B cell (primary cell): ENCODE measurements around the gene PVR. TPM values are rescaled to one million over a fixed set of nuclear protein-coding genes. Genes with fewer than 3 reads are reported as not detected.
A peak's percentile ranks its signal among the peaks of the same experiment; 100 is the strongest.

Experiments
- ATAC-seq: fragments of 200-7000 bp; cut with Tn5 transposase; one replicate; pipeline ENCODE4 v1.10.0; 2021; ENCODE audit warnings: low read depth, mild to moderate bottlenecking, moderate number of reproducible peaks, moderate library complexity
- CTCF ChIA-PET: fragments of 350-600 bp; sonication (Branson Sonifier 250); formaldehyde crosslinking; loops from one replicate; lab custom pipeline; 2021; ENCODE audit warnings: antibody characterized with exemption, inconsistent platforms; lab: Charles Lee
- POLR2A ChIA-PET: fragments of 350-600 bp; sonication (Branson Sonifier 250); formaldehyde crosslinking; loops from one replicate; lab custom pipeline; 2021; ENCODE audit warnings: antibody characterized with exemption; lab: Charles Lee
- DNase-seq: peaks from one replicate; pipeline ENCODE4 v3.0.0; 2013
- H2AFZ ChIP-seq: 2 replicates; pipeline ENCODE4 v1.6.1; 2012; ENCODE audit warnings: mild to moderate bottlenecking, low read depth, low read length; ENCODE audit not compliant: insufficient read depth, poor library complexity, severe bottlenecking
- H3K27ac ChIP-seq, 2 donors: 1 replicate in 1 of 2; 2 replicates in 1 of 2; pipeline ENCODE4 v1.5.1; 2012 to 2013; ENCODE audit warnings: low read length in 2 of 2, mild to moderate bottlenecking in 2 of 2, moderate library complexity in 1 of 2
- H3K27me3 ChIP-seq, 4 experiments: fragments of 200-600 bp in 1 of 4; sonication (generic) in 1 of 4; replicated peaks in 1 of 4; 1 replicate in 2 of 4; 2 replicates in 2 of 4; pipeline versions ENCODE4 v1.6.1 to v1.7.0; 2013 to 2016; ENCODE audit warnings: low read length in 3 of 4, mild to moderate bottlenecking in 2 of 4, mixed read lengths in 1 of 4, moderate library complexity in 1 of 4; ENCODE audit not compliant: insufficient read depth in 4 of 4, control insufficient read depth in 3 of 4; ENCODE audit errors: control extremely low read depth in 1 of 4
- H3K36me3 ChIP-seq, 2 experiments: replicated peaks in 1 of 2; 1 replicate in 1 of 2; 2 replicates in 1 of 2; pipeline versions ENCODE4 v1.6.1 to v1.7.1; 2013; ENCODE audit warnings: low read length in 1 of 2; ENCODE audit not compliant: insufficient read depth in 2 of 2, control insufficient read depth in 1 of 2; ENCODE audit errors: control extremely low read depth in 1 of 2, extremely low read depth in 1 of 2
- H3K4me1 ChIP-seq, 2 donors: fragments of 200-600 bp in 1 of 2; sonication (generic) in 1 of 2; 1 replicate in 1 of 2; 2 replicates in 1 of 2; pipeline versions ENCODE4 v1.5.1 to v1.6.1; 2013 to 2017; ENCODE audit warnings: low read length in 2 of 2; ENCODE audit not compliant: control insufficient read depth in 2 of 2, insufficient read depth in 2 of 2
- H3K4me2 ChIP-seq: replicated peaks from 2 replicates; pipeline ENCODE3; 2012; ENCODE audit warnings: mild to moderate bottlenecking, low read depth, low read length; ENCODE audit not compliant: poor library complexity, severe bottlenecking
- H3K4me3 ChIP-seq, 5 experiments: fragments of 200-600 bp in 1 of 5; sonication (generic) in 1 of 5; 1 replicate in 3 of 5; 2 replicates in 2 of 5; pipeline versions ENCODE4 v1.5.1 to v1.7.0; 2011 to 2016; ENCODE audit warnings: low read length in 4 of 5, mild to moderate bottlenecking in 4 of 5, low read depth in 2 of 5, control low read depth in 1 of 5, moderate library complexity in 1 of 5; ENCODE audit not compliant: insufficient read depth in 1 of 5; ENCODE audit errors: control extremely low read depth in 1 of 5, extremely low read depth in 1 of 5
- H3K79me2 ChIP-seq: fragments of 200-600 bp; sonication (generic); one replicate; pipeline ENCODE4 v1.6.0; 2016; ENCODE audit warnings: low read length; ENCODE audit not compliant: control insufficient read depth, insufficient read depth
- H3K9ac ChIP-seq: fragments of 200-600 bp; sonication (generic); 2 replicates; pipeline ENCODE4 v1.6.1; 2017; ENCODE audit warnings: mild to moderate bottlenecking, low read length, moderate library complexity
- H3K9me3 ChIP-seq, 3 donors: one replicate each; pipeline versions ENCODE4 v1.6.1 to v1.7.1; 2013; ENCODE audit warnings: low read length in 2 of 3; ENCODE audit not compliant: control insufficient read depth in 2 of 3, insufficient read depth in 1 of 3; ENCODE audit errors: control extremely low read depth in 1 of 3
- H4K20me1 ChIP-seq: 2 replicates; pipeline ENCODE4 v1.6.0; 2012; ENCODE audit warnings: mild to moderate bottlenecking, low read length; ENCODE audit not compliant: insufficient read depth, control insufficient read depth, poor library complexity, severe bottlenecking
- H3K27ac Mint-ChIP-seq: one replicate; pipeline ENCODE4 v1.8.0; 2021; ENCODE audit warnings: mixed read lengths
- H3K27me3 Mint-ChIP-seq: one replicate; pipeline ENCODE4 v1.8.0; 2021; ENCODE audit warnings: mixed read lengths
- H3K4me1 Mint-ChIP-seq: one replicate; pipeline ENCODE4 v1.8.0; 2021; ENCODE audit warnings: mixed read lengths
- H3K4me3 Mint-ChIP-seq: one replicate; pipeline ENCODE4 v1.8.0; 2021; ENCODE audit warnings: mixed read lengths
- H3K9me3 Mint-ChIP-seq: one replicate; pipeline ENCODE4 v1.8.0; 2022; ENCODE audit warnings: mixed read lengths; ENCODE audit not compliant: insufficient read depth
- EZH2 ChIP-seq: IDR thresholded peaks from 2 replicates; pipeline ENCODE4 v1.6.1; 2012; ENCODE audit warnings: borderline replicate concordance, low read depth, mild to moderate bottlenecking, moderate library complexity, low read length; ENCODE audit not compliant: insufficient read depth, poor library complexity, severe bottlenecking
- WGBS: methylation state at CpG from one replicate; pipeline ENCODE4 v1.1.5; 2013; ENCODE audit warnings: missing lambda C conversion rate; ENCODE audit not compliant: insufficient coverage; 5-methylcytosine and 5-hydroxymethylcytosine counted together
- intact Hi-C: fragments of 100-400 bp; cut with micrococcal nuclease; formaldehyde crosslinking; loops from one replicate; pipeline ENCODE4 v1.10.0; 2022
- polyA plus RNA-seq: library from polyadenylated mRNA; depleted of rRNA; stranded (reverse); fragments of >200 nt; gene quantifications from 2 replicates; pipeline ENCODE4 v1.2.3, GENCODE V29; 2012
- total RNA-seq, 2 donors: library from RNA; stranded (reverse); fragments of 120-200 nt in 1 of 2; gene quantifications; 1 replicate in 1 of 2; 2 replicates in 1 of 2; pipeline versions ENCODE4 v1.2.3 to v1.2.4, GENCODE V29; 2013 to 2022
- TF ChIP-seq, protein P1 (sequence below): fragments of 200-600 bp; IDR thresholded peaks from one replicate; pipeline ENCODE4 v1.8.0; 2022; ENCODE audit warnings: antibody characterized with exemption, mild to moderate bottlenecking

Gene PVR
- total and polyA plus RNA-seq, 2 donors (not counting 1 experiment from before 2014, with no cell fraction given), result 0.09 to 0.67 TPM

DNA sequence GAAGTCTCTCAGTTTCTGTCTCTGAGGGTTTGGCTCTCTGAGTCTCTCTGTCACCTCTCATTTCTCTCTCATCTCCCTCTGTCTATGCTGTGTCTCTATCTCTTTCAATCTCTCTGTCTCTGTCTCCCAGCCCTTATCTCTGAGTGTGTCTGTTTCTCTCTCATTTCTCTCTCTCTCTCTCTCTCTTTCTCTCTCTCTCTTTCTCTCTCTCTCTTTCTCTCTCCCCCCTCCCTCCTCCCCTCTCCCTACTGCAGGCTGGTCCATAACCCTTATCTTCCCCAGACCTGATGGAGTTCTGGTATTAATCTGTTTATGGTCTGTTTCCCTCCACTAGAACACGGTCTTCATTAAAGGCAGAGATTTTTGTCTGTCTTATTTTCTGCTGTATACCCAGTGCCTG lies 1.3 kb upstream of the PVR start:
- Histone ChIP-seq H3K9me3 (peaks cover 0 to 3% (median 0%) of the 10 kb centered on the region in 3 donors), H4K20me1 (no peaks in the 10 kb centered on the region), H3K36me3 (no peaks in the 10 kb centered on the region), H3K4me3 (no peak overlapping the region), H3K4me2 (no peak overlapping the region), H3K27ac (no peak overlapping the region), H3K4me1 (peaks cover 8 to 9% of the 10 kb centered on the region in 2 donors), H3K79me2 (no peaks in the 10 kb centered on the region), H3K9ac (no peak overlapping the region), H3K27me3 (peaks cover 0 to 37% (median 12%) of the 10 kb centered on the region in 4 experiments), H2AFZ (no peak overlapping the region)
- WGBS, result no CpG with 5 or more reads among the region's 1 CpG
- H3K27ac Mint-ChIP-seq, result no peak overlapping the region
- ChIA-PET POLR2A (no interaction called here), CTCF (interaction anchor here (0.7 to 1.2 kb wide), 3 partner anchors 11 to 80 kb away, joined by 3 to 5 read pairs (median 3); no protein-coding TSS in a partner anchor)
- no peaks in the 10 kb centered on the region for H3K9me3 Mint-ChIP-seq
- no peak overlapping the region for H3K4me3 Mint-ChIP-seq
- peaks cover 35% of the 10 kb centered on the region for H3K27me3 Mint-ChIP-seq
- DNase-seq, result no peak
- peaks cover 4% of the 10 kb centered on the region for H3K4me1 Mint-ChIP-seq
- ATAC-seq, result no peak
- intact Hi-C loops, result no loop called here
- TF ChIP-seq EZH2, result no peak
- TF ChIP-seq, protein P1, sequence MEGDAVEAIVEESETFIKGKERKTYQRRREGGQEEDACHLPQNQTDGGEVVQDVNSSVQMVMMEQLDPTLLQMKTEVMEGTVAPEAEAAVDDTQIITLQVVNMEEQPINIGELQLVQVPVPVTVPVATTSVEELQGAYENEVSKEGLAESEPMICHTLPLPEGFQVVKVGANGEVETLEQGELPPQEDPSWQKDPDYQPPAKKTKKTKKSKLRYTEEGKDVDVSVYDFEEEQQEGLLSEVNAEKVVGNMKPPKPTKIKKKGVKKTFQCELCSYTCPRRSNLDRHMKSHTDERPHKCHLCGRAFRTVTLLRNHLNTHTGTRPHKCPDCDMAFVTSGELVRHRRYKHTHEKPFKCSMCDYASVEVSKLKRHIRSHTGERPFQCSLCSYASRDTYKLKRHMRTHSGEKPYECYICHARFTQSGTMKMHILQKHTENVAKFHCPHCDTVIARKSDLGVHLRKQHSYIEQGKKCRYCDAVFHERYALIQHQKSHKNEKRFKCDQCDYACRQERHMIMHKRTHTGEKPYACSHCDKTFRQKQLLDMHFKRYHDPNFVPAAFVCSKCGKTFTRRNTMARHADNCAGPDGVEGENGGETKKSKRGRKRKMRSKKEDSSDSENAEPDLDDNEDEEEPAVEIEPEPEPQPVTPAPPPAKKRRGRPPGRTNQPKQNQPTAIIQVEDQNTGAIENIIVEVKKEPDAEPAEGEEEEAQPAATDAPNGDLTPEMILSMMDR, result no peak

DNA sequence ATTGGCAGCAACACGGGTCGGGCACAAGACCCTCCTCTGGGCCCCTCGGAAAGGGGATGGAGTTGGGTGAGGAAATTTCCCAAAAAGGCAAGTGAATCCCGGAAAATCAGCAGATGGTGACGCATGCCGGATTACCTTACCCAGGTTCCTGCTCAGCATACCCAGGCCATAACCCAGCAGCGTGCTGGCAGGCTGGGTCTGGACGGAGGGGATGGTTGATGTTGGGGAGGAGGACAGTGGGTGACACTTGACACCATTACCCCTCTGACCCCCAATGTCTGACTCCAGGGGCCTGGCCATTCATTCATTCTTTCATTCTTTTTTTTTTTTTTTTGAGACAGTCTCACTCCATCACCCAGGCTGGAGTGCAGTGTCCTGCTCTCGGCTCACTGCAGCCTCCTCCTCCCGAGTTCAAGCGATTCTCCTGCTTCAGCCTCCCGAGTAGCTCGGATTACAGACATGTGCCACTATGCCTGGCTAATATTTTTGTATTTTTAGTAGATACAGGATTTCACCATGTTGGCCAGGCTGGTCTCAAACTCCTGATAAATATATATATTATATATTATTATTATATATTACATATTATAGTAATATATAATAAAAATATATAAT lies 799 bp downstream of the PVR start:
- no peak overlapping the region for H3K27ac ChIP-seq
- Mint-ChIP-seq H3K27me3 (peaks cover 36% of the 10 kb centered on the region), H3K4me1 (peaks cover 4% of the 10 kb centered on the region), H3K27ac (no peak overlapping the region), H3K9me3 (no peaks in the 10 kb centered on the region), H3K4me3 (peak overlapping the region; percentile 50)
- peaks cover 0 to 3% (median 0%) of the 10 kb centered on the region in 3 donors for H3K9me3 ChIP-seq
- no peaks in the 10 kb centered on the region for H4K20me1 ChIP-seq
- ATAC-seq (no peak), DNase-seq (no peak)
- no peaks in the 10 kb centered on the region for H3K36me3 ChIP-seq
- H3K4me3 ChIP-seq, result peak overlapping the region in 3 of 5 experiments; percentile 25 to 39 (median 38)
- intact Hi-C loops, result no loop called here
- peaks cover 0 to 37% (median 12%) of the 10 kb centered on the region in 4 experiments for H3K27me3 ChIP-seq
- TF ChIP-seq, protein P1, result no peak
- TF ChIP-seq EZH2, result no peak
- peak overlapping the region; percentile 60 for H2AFZ ChIP-seq
- peak overlapping the region; percentile 74 for H3K4me2 ChIP-seq
- peak overlapping the region; percentile 29 for H3K9ac ChIP-seq
- ChIA-PET POLR2A (no interaction called here), CTCF (no interaction called here)
- H3K4me1 ChIP-seq, result peaks cover 8 to 9% of the 10 kb centered on the region in 2 donors
- H3K79me2 ChIP-seq, result no peaks in the 10 kb centered on the region
- 0% methylated on average over 3 of the region's 13 CpGs for WGBS
